Measurements from ENCODE around the gene ADIG.

ADIG gene

GRCh38 chr20:38604873-38605303 is 23.9 kb downstream of the ADIG start:
- DNase-seq: peak; percentile 63

GRCh38 chr20:38607351-38607750 is 26.4 kb downstream of the ADIG start:
- no peak for DNase-seq

GRCh38 chr20:38608188-38608587 is 27.2 kb downstream of the ADIG start:
- DNase-seq: no peak

- DNase-seq: no peak
Observed at GRCh38 chr20:38609815-38610214, 28.8 kb downstream of the ADIG start.

GRCh38 chr20:38610521-38610920 is 29.5 kb downstream of the ADIG start:
- peak; percentile 68 for DNase-seq

GRCh38 chr20:38612751-38613515 is 31.9 kb downstream of the ADIG start:
- no peak for DNase-seq

GRCh38 chr20:38615283-38615682 is 34.3 kb downstream of the ADIG start:
- DNase-seq: no peak

- DNase-seq: no peak
Observed at GRCh38 chr20:38616457-38616856, 35.5 kb downstream of the ADIG start.

- peak; percentile 65 for DNase-seq
Observed at GRCh38 chr20:38617011-38617829, 36.2 kb downstream of the ADIG start.

- no peak for DNase-seq
Observed at GRCh38 chr20:38617830-38618196, 36.8 kb downstream of the ADIG start.

- no peak for DNase-seq
Observed at GRCh38 chr20:38620441-38620840, 39.4 kb downstream of the ADIG start.

GRCh38 chr20:38623061-38623460 is 42.1 kb downstream of the ADIG start:
- no peak for DNase-seq

- no peak for DNase-seq
Observed at GRCh38 chr20:38624084-38624483, 43.1 kb downstream of the ADIG start.

GRCh38 chr20:38625896-38626295 is 44.9 kb downstream of the ADIG start:
- no peak for DNase-seq

- no peak for DNase-seq
Observed at GRCh38 chr20:38626921-38627659, 46.1 kb downstream of the ADIG start.

GRCh38 chr20:38628580-38629470 is 47.8 kb downstream of the ADIG start:
- DNase-seq: no peak

- DNase-seq: no peak
Observed at GRCh38 chr20:38629979-38630378, 49.0 kb downstream of the ADIG start.

- no peak for DNase-seq
Observed at GRCh38 chr20:38630727-38631126, 49.7 kb downstream of the ADIG start.

- peak; percentile 84 for DNase-seq
Observed at GRCh38 chr20:38631155-38632022, 50.4 kb downstream of the ADIG start.

GRCh38 chr20:38633577-38634093 is 52.6 kb downstream of the ADIG start:
- DNase-seq: peak; percentile 56

GRCh38 chr20:38635721-38636288 is 54.8 kb downstream of the ADIG start:
- peak; percentile 27 for DNase-seq

Data from NCI-H226 (cell line).